Hypothalamus (tissue), 51 donors: ENCODE results near the gene ARID4B.
"Not testable (repeated sequence)": the region's sequence is repeated elsewhere in the genome, so short reads cannot be mapped to it uniquely, and the experiment has no call there.

ENCODE experiments used
- DNase-seq, 51 donors: peaks; one replicate each; lab custom pipeline; 2025; lab: John Stamatoyannopoulos, UW

ARID4B gene

DNA sequence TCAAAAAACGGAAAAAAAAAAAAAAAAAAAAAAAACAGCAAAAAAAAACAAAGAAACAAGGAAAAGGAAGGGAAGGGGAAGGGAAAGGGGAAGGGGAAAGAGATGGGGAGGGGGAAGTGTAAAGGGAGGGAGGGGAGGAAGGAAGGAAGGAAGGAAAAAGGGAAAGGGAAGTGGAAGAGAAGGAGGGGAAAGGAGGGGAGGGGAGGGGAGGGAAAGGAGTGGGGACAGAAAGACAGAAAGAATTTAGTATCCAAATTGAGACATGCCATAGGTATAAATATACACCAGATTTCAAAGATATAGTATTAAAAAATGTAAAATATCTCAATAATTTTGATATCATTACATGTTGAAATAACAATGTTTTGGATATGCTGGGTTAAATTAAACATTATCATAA is 25.8 kb downstream of the ARID4B start:
- no peak for DNase-seq

DNA sequence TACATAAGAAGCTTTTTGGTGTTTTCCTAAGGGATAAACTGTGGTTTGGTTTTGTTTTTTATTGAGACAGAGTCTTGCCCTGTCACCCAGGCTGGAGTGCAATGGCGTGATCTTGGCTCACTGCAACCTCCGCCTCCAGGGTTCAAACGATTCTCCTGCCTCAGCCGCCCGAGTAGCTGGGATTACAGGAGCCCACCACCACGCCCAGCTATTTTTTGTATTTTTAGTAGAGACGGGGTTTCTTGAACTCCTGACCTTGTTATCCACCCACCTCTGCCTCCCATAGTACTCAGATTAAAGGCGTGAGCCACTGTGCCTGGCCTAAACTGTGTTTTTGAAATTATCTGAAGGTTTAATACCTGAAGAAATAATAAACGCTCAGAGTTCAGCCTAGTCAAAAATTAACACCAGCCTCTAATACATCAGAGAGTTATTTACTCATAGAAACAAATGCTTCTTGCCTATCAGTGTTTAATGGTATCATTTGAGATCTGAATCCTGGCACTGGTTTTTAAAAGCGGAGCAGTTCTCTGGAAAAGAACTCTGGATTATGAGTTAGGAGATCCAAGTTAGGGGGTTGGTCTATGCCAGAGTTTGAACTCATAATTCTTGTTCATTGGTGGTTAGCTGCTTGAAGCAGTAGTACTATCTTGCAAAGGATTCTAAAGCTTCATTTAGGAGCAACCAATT is 28.7 kb downstream of the ARID4B start:
- DNase-seq, result no peak

DNA sequence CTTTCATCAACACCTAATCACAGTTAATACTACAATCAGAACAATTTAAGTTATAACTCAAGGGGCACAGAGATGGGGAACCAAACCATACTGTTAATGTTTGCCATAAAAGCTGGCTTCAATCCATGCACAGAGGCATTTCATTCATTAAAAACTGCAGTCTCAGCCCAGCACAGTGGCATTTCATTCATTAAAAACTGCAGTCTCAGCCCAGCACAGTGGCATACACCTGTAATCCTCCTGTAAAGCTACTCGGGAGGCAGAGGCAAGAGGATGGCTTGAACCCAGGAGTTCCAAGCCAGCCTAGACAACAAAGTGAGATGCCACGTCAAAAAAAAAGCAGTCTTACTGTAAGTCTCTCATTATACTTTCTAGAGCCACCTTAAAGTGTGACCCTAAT is 29.2 kb downstream of the ARID4B start:
- DNase-seq, result no peak

DNA sequence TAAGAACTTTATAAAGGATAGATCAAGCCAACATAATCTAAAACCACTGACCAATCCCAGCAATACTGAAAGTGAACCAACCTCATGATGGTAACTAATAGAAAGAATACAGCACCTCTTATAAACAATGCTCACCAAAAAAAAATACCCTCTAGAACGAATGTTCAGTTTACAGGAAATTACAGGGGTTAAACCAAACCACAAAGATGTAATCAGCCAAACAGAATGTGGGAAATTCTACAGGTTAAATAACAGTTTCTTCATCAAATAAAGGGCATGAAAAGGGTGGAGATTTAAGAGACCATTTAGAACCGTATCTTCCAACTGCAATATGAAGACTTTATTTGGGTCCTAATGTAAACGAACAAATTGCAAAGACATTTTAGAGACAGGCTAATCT is 30.4 kb downstream of the ARID4B start:
- DNase-seq, result no peak

DNA sequence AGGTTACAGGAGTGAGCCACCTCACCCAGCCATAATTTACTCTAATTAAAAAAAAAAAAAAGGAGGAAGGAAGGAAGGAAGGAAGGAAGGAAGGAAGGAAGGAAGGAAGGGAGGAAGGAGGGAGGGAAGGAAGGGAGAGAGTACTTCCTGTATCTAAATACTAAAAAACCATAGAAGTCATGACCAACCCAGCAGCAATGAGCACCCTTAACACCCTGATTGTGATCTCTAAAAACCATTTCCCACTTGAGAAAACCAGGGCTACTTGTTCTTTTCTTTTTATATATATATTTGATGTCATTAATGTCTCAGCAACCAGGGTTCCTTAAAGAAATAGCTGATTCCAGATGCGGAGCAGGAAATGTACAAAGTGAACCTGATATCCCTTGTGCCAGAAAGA is 31.2 kb downstream of the ARID4B start:
- DNase-seq, result no peak

DNA sequence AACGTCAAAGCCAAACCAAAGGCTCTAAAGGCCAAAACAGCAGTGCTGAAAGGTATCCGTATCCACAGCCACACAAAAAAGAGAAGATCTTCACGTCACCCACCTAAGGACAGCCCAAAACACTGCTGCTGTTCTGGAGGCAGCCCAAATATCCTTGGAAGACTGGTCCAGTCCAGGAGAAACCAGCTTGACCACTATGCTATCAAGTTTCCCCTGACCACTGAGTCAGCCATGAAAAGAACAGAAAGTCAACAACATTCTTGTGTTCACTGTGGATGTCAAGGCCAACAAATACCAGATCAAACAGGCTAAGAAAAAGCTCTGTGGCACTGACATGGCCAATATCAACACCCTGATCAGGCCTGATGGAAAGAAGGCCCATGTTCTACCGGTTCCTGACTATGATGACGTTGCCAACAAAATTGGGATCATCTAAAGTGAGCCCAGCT is 32.1 kb downstream of the ARID4B start:
- DNase-seq, result no peak

DNA sequence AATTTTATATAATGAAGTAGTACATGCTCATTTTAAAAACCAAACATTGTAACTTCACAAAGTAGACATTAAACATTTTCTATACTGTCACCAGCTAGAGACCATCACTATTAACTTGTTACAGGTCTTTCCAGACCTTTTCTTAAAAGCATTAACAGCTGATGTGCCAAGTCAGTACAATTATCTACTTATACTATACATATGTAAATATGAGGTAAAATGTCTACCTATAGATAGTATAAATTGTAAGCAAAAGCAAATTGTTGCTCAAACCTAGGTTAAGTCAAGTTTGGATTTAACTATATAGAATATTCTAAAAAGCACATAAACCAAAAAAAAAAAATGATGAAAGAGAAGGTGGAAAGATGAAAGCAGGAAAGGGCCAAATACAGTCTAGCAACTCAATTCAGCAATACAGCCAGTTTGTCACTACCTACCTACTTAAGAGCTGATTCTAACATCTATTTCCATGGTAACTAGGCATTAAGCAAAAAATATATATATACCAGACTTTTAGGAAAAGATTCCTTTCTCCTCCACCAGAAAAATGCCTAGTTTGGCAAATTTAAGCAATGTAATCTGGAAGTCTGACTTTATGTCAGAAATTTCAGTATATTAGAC is 34.5 kb downstream of the ARID4B start:
- DNase-seq, result no peak

DNA sequence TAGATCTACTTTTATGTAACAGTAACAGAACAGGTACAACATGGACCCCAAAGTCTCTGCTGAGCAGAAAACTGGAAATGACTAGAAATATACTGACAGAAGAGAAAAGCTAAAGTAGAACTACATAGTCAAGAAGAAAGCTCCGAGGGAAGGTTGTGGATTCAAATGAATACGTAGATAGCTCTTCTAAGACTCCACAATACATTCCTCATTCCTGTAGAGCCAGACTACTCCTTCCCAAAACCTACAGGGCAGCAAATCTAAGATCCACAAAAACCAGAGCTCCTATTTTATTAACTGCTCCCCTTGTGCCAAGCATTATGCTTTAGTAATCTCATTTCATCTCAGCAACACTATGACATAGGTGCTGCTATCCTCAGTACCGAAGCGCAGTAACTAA is 35.2 kb downstream of the ARID4B start:
- DNase-seq, result no peak

DNA sequence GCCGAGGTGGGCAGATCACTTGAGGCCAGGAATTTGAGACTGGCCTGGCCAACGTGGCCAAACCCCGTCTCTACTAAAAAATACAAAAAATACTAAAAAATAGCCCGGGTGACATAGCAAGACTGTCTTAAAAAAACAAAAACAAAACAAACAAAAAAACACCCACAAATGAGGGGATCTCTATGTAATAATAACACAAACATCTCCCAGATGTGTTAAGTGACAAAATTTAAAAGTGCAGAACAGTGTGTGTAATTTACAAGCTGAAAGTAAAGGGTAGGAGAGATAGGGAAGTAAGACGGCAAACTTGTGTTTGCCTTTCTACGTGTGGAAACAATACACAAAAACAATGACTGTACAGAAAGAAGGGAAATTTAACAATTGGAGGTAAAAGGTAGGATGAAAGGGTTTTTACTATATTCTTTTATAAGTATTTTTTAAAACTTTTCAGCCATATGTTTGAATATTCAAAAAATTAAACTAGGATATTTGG is 36.3 kb downstream of the ARID4B start:
- no peak for DNase-seq

DNA sequence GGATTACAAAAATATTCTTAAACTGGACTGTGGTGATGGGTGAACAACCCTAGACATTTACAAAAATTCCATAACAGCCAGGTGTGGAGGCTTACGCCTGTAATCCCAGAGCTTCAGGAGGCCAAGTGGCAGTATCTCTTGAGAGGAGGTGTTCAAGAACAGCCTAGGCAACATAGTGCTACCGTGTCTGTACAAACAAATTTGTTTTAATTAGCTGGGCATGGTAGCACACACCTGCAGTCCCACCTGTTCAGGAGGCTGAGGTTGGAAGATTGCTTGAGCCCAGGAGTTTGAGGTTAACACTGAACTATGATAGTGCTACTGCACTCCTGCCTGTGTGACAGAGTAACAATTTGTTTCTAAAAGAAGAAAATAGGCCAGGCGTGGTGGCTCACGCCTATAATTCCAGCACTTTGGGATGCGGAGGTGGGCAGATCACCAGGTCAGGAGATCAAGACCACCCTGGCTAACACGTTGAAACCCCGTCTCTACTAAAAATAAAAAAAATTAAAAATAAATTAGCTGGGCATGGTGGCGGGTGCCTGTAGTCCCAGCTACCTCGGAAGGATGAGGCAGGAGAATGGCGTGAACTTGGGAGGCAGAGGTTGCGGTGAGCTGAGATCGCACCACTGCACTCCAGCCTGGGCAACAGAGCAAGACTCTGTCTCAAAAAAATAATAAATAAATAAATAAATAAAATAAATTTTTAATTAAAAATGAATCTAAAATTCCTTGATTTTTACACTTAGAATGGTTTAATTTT is 37.1 kb downstream of the ARID4B start:
- no peak for DNase-seq

DNA sequence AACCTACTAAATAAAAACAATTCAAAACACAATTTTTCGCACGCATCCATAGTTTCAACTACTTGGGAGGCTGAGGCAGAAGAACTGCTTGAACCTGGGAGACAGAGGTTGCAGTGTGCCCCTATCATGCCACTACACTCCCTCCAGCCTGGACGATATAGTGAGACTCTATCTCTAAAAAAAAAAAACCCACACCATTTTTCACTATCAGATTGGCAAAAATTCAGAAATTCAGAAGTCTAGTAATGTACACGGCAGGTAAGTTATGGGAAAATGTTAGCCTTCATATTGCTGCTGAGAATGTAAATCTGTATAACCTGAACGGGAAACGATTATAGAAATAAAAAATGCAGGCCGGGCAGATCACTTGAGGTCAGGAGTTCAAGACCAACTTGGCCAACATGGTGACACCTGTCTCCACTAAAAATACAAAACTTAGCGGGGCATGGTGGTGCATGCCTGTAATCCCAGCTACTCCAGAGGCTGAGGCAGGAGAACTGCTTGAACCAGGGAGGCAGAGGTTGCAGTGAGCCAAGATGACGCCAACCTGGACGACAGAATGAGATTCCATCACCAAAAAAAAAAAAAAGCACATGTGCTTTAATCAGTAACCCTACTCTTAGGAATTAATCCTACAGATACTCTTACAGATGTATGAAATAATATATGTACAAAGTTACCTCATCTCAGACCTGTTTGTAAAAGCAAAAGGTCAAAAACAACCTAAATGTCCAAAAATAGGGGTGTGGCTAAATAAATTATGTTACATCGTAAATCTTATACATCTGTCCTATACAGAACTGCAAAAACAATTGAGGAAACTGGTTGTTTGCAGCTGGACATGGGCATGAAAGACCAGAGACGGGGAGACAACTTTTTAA is 37.9 kb downstream of the ARID4B start:
- no peak for DNase-seq

DNA sequence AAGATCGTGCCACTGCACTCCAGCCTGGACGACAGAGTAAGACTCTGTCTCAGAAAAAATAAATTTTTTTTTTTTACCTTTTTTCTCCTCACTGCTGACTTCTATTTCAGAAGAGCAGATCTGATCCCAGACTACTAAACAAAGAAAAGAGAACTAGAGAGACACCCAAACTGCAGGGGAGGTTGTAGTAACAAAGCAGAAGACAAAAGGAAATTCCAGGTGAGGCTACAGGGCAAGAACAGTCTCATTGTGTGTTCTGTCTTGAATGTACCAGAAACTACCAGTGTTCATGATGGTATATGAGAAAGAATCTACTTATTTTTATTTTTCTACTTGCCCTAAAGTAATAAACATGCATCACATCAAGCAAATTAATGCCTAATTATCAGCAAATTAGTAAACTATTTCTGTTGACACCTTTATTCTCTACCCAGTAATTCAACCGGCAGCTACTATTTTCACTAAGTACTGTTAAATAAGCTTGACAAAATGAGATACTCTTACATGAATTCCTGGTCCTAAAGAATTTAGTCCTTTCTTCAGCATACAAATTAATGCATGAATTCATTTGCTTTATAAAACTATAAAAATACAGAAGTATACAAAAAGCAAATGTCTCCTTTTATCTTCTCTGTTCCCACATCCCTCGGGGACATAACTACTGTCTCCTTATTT is 40.6 kb downstream of the ARID4B start:
- no peak for DNase-seq

DNA sequence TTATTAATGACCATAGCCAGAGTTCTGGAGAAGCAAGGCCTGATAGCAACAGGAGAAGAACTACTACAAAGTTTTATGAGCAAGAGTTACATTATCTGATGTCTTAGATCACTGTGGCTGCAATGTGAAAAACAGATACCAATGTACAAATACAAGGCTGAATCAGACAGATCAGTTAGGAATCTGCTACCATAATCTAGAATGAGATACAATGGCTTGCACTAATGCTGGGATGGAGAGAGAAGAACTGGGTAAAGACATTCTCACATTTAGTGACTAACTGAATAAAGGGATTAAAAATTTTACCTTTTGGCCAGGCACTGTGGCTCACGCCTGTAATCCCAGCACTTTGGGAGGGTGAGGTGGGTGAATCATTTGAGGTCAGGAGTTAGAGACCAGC is 41.3 kb downstream of the ARID4B start:
- no peak for DNase-seq

DNA sequence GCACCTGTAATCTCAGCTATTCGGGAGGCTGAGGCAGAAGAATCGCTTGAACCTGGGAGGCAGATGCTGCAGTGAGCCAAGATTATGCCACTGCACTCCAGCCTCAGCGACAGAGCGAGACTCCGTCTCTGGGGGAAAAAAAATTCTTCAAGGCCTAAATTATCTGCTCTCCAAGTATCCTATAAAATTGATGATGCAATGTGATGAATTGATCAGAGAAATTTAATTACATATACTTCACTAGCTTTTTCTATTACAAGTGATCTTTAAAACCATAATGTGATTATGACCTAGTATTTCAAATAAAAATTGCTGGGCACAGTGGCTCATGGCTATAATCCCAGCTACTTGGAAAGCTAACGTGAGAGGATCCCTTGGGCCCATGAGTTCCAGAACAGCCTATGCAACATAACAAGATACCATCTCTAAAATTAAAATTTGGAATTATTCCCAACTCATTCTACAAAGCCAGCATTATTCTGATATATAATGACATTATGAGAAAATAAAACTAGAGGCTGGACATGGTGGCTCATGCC is 43.7 kb downstream of the ARID4B start:
- DNase-seq, result no peak

DNA sequence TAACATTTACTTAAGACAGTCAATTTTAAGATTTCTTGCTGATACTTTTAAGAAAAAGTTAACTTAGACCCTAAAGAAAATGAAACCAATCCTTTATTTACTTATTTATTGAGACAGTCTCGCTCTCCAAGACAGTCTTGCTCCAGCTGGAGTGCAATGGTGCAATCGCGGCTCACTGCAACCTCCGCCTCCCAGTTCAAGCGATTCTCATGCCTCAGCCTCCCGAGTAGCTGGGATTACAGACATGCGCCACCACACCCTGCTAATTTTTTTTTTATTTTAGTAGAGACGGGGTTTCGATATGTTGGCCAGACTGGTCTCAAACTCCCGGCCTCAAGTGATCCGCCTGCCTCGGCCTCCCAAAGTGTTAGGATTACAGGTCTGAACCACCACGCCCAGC is 44.3 kb downstream of the ARID4B start:
- not testable (repeated sequence) for DNase-seq

DNA sequence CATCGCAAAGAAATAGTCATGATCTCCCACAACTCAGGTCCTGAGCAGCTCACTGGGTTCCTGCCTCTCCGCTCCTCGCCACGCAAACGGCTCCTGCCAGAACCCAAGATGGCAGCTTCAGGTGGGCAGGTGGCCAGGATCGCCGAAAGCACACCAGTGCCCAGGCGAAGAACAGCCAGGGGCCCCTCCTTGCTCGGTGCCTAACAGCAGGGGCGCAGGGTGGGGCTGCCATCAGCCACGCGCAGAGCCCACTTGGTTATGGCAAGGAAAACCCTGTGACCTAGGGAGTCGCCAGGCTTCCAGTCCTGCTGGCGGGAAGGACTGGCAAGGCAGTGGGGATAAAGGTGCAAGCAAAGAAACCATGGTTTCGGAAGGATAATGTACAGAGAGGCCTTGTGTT is 47.5 kb downstream of the ARID4B start:
- DNase-seq, result no peak

DNA sequence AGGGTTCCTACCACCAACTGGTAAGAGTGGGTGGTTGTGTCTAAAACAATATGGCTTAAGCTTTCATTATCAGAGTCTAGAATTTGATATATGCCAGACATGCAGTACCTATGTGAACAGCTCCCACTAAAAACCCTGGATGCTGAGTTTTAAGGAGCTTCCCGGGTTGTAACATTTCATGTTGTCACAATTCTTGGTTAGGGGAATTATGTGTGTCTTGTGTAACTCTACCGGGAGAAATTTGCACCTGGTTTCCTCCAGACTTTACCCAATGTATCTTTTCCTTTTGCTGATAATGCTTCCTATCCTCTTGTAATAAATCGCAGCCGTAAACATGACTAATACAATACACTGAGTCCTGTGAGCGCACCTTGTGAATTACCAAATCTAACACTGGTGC is 48.3 kb downstream of the ARID4B start:
- DNase-seq, result no peak

DNA sequence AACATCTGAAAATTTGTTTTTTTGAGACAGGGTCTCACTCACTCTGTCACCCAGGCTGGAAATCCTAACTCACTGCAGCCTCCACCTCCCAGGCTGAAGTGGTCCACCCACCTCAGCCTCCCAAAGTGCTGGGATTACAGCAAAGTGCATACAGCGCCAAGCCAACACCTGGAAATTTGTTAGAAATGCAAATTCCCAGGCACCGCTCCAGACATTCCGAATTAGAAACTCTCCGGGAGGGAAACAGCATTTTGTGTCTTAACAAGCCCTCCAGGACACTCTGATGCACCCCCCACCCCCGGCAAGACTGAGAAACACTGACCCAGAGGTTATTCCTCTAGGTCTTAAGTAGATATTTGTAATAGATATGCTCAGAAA is 49.1 kb downstream of the ARID4B start:
- no peak for DNase-seq

DNA sequence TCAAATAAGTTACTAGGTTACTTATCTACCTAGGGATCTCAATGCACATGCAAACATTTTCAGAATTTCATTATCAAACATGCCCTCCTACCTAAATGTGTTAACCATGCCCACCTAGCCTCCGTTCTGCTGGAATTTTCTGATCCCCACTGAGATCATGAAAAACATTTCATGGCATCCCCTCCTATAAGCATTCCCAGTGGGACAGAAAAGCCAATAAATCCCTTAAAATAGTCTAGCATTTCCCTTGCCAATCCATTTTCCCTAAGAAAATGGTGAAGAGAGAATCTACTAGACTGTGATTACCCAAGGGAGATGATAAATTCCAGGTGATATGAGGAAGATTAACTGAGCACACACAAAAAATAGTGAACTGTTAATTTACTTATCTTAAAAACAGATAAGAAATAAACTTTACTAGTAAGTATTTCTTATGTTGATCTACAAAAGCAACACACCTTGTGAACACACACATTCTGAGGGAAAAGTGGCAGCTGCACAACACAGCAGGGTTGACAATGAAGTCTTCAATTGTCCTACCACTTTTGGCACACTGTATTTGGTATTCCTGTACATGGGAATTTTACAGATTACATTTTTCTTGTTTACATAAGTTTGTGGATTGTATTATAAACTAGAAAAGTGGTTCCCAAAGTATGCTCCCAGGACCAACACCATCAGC is 49.6 kb downstream of the ARID4B start:
- DNase-seq, result no peak
